ENCODE data around the gene NAA60.
"Not testable (repeated sequence)": the region's sequence is repeated elsewhere in the genome, so short reads cannot be mapped to it uniquely, and the experiment has no call there.

The NAA60 gene

GRCh38 chr16:3474136-3474779 lies 30.8 kb downstream of the NAA60 start:
- WGBS, 2 experiments (ENCODE audit: insufficient coverage in 2 of 2), result 94 to 96% methylated on average over 12 to 14 of the region's 16 CpGs
- H3K4me3 ChIP-seq (ENCODE audit: extremely low read depth, insufficient read depth, low read length, poor library complexity, severe bottlenecking), result no peak overlapping the region

DNA sequence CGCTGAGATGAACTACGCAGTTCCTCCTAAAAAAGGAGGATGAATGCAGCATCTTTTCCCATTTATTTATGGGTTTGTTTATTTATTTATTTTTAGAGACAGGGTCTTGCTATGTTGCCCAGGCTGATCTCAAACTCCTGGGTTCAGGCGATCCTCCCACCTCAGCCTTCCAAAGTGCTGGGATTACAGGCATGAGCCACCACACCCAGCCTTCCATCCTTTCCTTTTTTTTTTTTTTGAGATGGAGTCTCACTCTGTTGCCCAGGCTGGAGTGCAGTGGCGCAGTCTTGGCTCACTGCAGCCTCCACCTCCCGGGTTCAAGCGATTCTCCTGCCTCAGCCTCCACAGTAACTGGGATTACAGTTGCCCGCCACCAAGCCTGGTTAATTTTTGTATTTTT lies 31.4 kb downstream of the NAA60 start:
- not testable (repeated sequence) for H3K4me3 ChIP-seq (ENCODE audit: extremely low read depth, insufficient read depth, low read length, poor library complexity, severe bottlenecking); H3K4me1 ChIP-seq (ENCODE audit: control insufficient read depth, insufficient read depth, low read length, poor library complexity, severe bottlenecking); H3K27ac ChIP-seq (ENCODE audit: low read depth, low read length, severe bottlenecking); H3K9me3 ChIP-seq (ENCODE audit: control insufficient read depth, low read length)
- H3K36me3 ChIP-seq (ENCODE audit: control insufficient read depth, insufficient read depth, low read length), result peaks cover 51% of the 10 kb centered on the region
- 92% methylated on average over 3 of the region's 7 CpGs; no CpG with 5 or more reads in 1 of the 2 experiments for WGBS, 2 experiments (ENCODE audit: insufficient coverage in 2 of 2)

More at GRCh38 chr16:3474136-3474779, 30.8 kb downstream of the NAA60 start:
- Histone ChIP-seq H3K27ac (ENCODE audit: low read depth, low read length, severe bottlenecking) (no peak overlapping the region), H3K4me1 (ENCODE audit: control insufficient read depth, insufficient read depth, low read length, poor library complexity, severe bottlenecking) (no peaks in the 10 kb centered on the region), H3K9me3 (ENCODE audit: control insufficient read depth, low read length) (no peaks in the 10 kb centered on the region), H3K36me3 (ENCODE audit: control insufficient read depth, insufficient read depth, low read length) (peaks cover 48% of the 10 kb centered on the region)

- Histone ChIP-seq H3K9me3 (ENCODE audit: control insufficient read depth, low read length) (no peaks in the 10 kb centered on the region), H3K4me3 (ENCODE audit: extremely low read depth, insufficient read depth, low read length, poor library complexity, severe bottlenecking) (no peak overlapping the region), H3K4me1 (ENCODE audit: control insufficient read depth, insufficient read depth, low read length, poor library complexity, severe bottlenecking) (no peaks in the 10 kb centered on the region), H3K36me3 (ENCODE audit: control insufficient read depth, insufficient read depth, low read length) (peaks cover 52% of the 10 kb centered on the region), H3K27ac (ENCODE audit: low read depth, low read length, severe bottlenecking) (no peak overlapping the region)
- 96 to 97% methylated on average over 23 to 28 of the region's 29 CpGs for WGBS, 2 experiments (ENCODE audit: insufficient coverage in 2 of 2)
These were observed 32.3 kb downstream of the NAA60 start for GRCh38 chr16:3475604-3476375.

DNA sequence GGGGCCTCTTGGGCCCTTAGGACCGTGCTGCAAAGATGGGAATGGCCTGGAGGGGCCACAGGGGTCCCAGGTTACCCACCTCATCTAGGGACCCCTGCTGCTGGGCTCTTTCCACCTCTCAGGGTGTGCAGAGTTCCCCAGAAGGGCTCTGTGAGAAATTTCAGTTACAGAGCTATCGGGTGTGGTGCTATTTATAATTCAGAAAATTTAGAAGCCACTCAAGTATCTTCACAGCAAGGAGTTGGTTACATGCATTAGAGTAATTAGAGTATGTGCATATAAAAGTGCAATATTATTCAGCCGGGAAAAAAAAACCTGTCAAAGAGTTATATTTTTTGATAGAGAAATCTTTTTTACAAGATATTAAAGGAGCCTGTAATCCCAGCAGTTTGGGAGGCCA lies 32.9 kb downstream of the NAA60 start:
- Histone ChIP-seq H3K36me3 (ENCODE audit: control insufficient read depth, insufficient read depth, low read length) (peaks cover 56% of the 10 kb centered on the region), H3K4me1 (ENCODE audit: control insufficient read depth, insufficient read depth, low read length, poor library complexity, severe bottlenecking) (peaks cover 1% of the 10 kb centered on the region), H3K27ac (ENCODE audit: low read depth, low read length, severe bottlenecking) (no peak overlapping the region), H3K9me3 (ENCODE audit: control insufficient read depth, low read length) (no peaks in the 10 kb centered on the region), H3K4me3 (ENCODE audit: extremely low read depth, insufficient read depth, low read length, poor library complexity, severe bottlenecking) (no peak overlapping the region)
- WGBS, 2 experiments (ENCODE audit: insufficient coverage in 2 of 2), result 86 to 89% methylated on average over 1 to 2 of the region's 3 CpGs

GRCh38 chr16:3478242-3478925 lies 34.9 kb downstream of the NAA60 start:
- H3K4me1 ChIP-seq (ENCODE audit: control insufficient read depth, insufficient read depth, low read length, poor library complexity, severe bottlenecking), result peaks cover 5% of the 10 kb centered on the region
- no peaks in the 10 kb centered on the region for H3K9me3 ChIP-seq (ENCODE audit: control insufficient read depth, low read length)
- 89 to 91% methylated on average over 11 of the region's 11 CpGs for WGBS, 2 experiments (ENCODE audit: insufficient coverage in 2 of 2)
- no peak overlapping the region for H3K4me3 ChIP-seq (ENCODE audit: extremely low read depth, insufficient read depth, low read length, poor library complexity, severe bottlenecking)
- peaks cover 59% of the 10 kb centered on the region for H3K36me3 ChIP-seq (ENCODE audit: control insufficient read depth, insufficient read depth, low read length)
- no peak overlapping the region for H3K27ac ChIP-seq (ENCODE audit: low read depth, low read length, severe bottlenecking)

- Histone ChIP-seq H3K4me3 (ENCODE audit: extremely low read depth, insufficient read depth, low read length, poor library complexity, severe bottlenecking) (no peak overlapping the region), H3K36me3 (ENCODE audit: control insufficient read depth, insufficient read depth, low read length) (peaks cover 72% of the 10 kb centered on the region), H3K27ac (ENCODE audit: low read depth, low read length, severe bottlenecking) (no peak overlapping the region), H3K9me3 (ENCODE audit: control insufficient read depth, low read length) (no peaks in the 10 kb centered on the region), H3K4me1 (ENCODE audit: control insufficient read depth, insufficient read depth, low read length, poor library complexity, severe bottlenecking) (peaks cover 5% of the 10 kb centered on the region)
- WGBS, 2 experiments (ENCODE audit: insufficient coverage in 2 of 2), result 93 to 98% methylated on average over 10 of the region's 12 CpGs
These were observed 36.3 kb downstream of the NAA60 start for GRCh38 chr16:3479654-3480216.

GRCh38 chr16:3480901-3481695 lies 37.6 kb downstream of the NAA60 start:
- H3K36me3 ChIP-seq (ENCODE audit: control insufficient read depth, insufficient read depth, low read length), result peaks cover 78% of the 10 kb centered on the region
- no peaks in the 10 kb centered on the region for H3K9me3 ChIP-seq (ENCODE audit: control insufficient read depth, low read length)
- WGBS, 2 experiments (ENCODE audit: insufficient coverage in 2 of 2), result 82 to 84% methylated on average over 13 of the region's 18 CpGs
- H3K4me1 ChIP-seq (ENCODE audit: control insufficient read depth, insufficient read depth, low read length, poor library complexity, severe bottlenecking), result peaks cover 5% of the 10 kb centered on the region
- no peak overlapping the region for H3K4me3 ChIP-seq (ENCODE audit: extremely low read depth, insufficient read depth, low read length, poor library complexity, severe bottlenecking)
- H3K27ac ChIP-seq (ENCODE audit: low read depth, low read length, severe bottlenecking), result no peak overlapping the region

- no peaks in the 10 kb centered on the region for H3K9me3 ChIP-seq (ENCODE audit: control insufficient read depth, low read length)
- H3K27ac ChIP-seq (ENCODE audit: low read depth, low read length, severe bottlenecking), result no peak overlapping the region
- H3K4me1 ChIP-seq (ENCODE audit: control insufficient read depth, insufficient read depth, low read length, poor library complexity, severe bottlenecking), result peaks cover 5% of the 10 kb centered on the region
- H3K36me3 ChIP-seq (ENCODE audit: control insufficient read depth, insufficient read depth, low read length), result peaks cover 81% of the 10 kb centered on the region
- no peak overlapping the region for H3K4me3 ChIP-seq (ENCODE audit: extremely low read depth, insufficient read depth, low read length, poor library complexity, severe bottlenecking)
- 96 to 98% methylated on average over 21 to 29 of the region's 32 CpGs for WGBS, 2 experiments (ENCODE audit: insufficient coverage in 2 of 2)
These were observed 38.5 kb downstream of the NAA60 start for GRCh38 chr16:3481696-3482658.

DNA sequence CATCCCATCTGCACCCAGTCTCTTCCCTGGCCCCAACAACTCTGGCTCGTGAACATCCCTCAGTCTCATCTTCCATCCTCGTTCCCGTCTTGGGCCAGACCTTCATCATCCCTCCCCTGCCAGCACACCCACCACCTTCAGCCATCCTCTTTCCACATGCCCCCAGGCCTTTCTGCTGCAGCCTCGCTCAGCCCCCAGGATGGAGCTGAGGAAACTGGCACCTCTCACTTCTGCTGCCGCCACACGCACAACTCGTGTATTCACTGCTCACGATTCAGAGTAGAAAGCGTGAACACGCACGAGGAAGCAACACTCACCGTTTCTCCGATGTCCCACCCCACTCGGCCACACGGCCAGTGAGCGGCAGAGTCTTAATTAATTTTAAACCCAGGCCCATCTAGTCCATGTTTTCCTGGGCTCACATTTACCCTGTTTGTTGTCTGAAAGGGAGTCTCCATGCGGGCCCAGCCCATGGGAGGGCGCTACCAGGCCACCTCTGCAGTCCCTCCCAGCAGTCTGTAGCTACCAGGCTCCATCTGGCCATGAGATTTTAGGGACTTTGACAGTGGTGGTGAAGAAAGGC lies 39.3 kb downstream of the NAA60 start:
- Histone ChIP-seq H3K4me3 (ENCODE audit: extremely low read depth, insufficient read depth, low read length, poor library complexity, severe bottlenecking) (no peak overlapping the region), H3K4me1 (ENCODE audit: control insufficient read depth, insufficient read depth, low read length, poor library complexity, severe bottlenecking) (peaks cover 5% of the 10 kb centered on the region), H3K27ac (ENCODE audit: low read depth, low read length, severe bottlenecking) (no peak overlapping the region), H3K36me3 (ENCODE audit: control insufficient read depth, insufficient read depth, low read length) (peaks cover 83% of the 10 kb centered on the region), H3K9me3 (ENCODE audit: control insufficient read depth, low read length) (no peaks in the 10 kb centered on the region)
- 97 to 98% methylated on average over 17 to 18 of the region's 18 CpGs for whole genome bisulfite sequencing, 2 experiments (ENCODE audit: insufficient coverage in 2 of 2)
